Stimulated activated CD8-positive, alpha-beta memory T cell treated with anti-CD3 and anti-CD28 coated beads, Interleukin-4, amount 100 ng/mL, for 24 hours (primary cell): ENCODE data around the gene POTEF.
"Not testable (repeated sequence)": the region's sequence is repeated elsewhere in the genome, so short reads cannot be mapped to it uniquely, and the experiment has no call there.

Experiments used
- DNase-seq: peaks from one replicate; pipeline ENCODE4 v3.0.0-alpha.2; 2020; ENCODE audit warnings: low read depth

POTEF gene

GRCh38 chr2:130129120-130129829, at the start of gene POTEF:
POTEF (minus strand) TSS chr2:130129222; CDS start chr2:130120515, 8,707 bp downstream.
- not testable (repeated sequence) for DNase-seq

- not testable (repeated sequence) for DNase-seq
These were observed 45.8 kb upstream of the POTEF start for GRCh38 chr2:130174866-130175265.

GRCh38 chr2:130169896-130170295, 40.9 kb upstream of the POTEF start:
- DNase-seq = no peak

GRCh38 chr2:130169163-130169562, 40.1 kb upstream of the POTEF start:
- DNase-seq = not testable (repeated sequence)

- not testable (repeated sequence) for DNase-seq
These were observed 37.6 kb upstream of the POTEF start for GRCh38 chr2:130166611-130167010.

GRCh38 chr2:130165293-130166016, 36.4 kb upstream of the POTEF start:
- DNase-seq = no peak

- DNase-seq = no peak
These were observed 33.9 kb upstream of the POTEF start for GRCh38 chr2:130162968-130163367.

GRCh38 chr2:130162486-130162885, 33.5 kb upstream of the POTEF start:
- not testable (repeated sequence) for DNase-seq

- not testable (repeated sequence) for DNase-seq
These were observed 32.0 kb upstream of the POTEF start for GRCh38 chr2:130160838-130161705.

- DNase-seq = no peak
These were observed 31.1 kb upstream of the POTEF start for GRCh38 chr2:130160131-130160530.

- not testable (repeated sequence) for DNase-seq
These were observed 30.4 kb upstream of the POTEF start for GRCh38 chr2:130159376-130159775.

- no peak for DNase-seq
These were observed 29.6 kb upstream of the POTEF start for GRCh38 chr2:130158631-130159030.

GRCh38 chr2:130157825-130158514, 28.9 kb upstream of the POTEF start:
- DNase-seq = not testable (repeated sequence)

GRCh38 chr2:130157354-130157753, 28.3 kb upstream of the POTEF start:
- DNase-seq = not testable (repeated sequence)

- no peak for DNase-seq
These were observed 27.6 kb upstream of the POTEF start for GRCh38 chr2:130156624-130157004.

- DNase-seq = not testable (repeated sequence)
These were observed 27.1 kb upstream of the POTEF start for GRCh38 chr2:130155956-130156623.

GRCh38 chr2:130154773-130155765, 26.0 kb upstream of the POTEF start:
- no peak for DNase-seq

GRCh38 chr2:130154423-130154770, 25.4 kb upstream of the POTEF start:
- DNase-seq = not testable (repeated sequence)

- DNase-seq = not testable (repeated sequence)
These were observed 24.9 kb upstream of the POTEF start for GRCh38 chr2:130153721-130154422.
